ENCODE results near the gene SWI5.

The SWI5 gene

GRCh38 chr9:128257907-128258306, 18.2 kb upstream of the SWI5 start:
- no peak for TF ChIP-seq EZH2 (IDR thresholded peaks at IDR 0.05; ENCODE audit: borderline replicate concordance, low read length)
- no peak for TF ChIP-seq CTCF (IDR thresholded peaks at IDR 0.05; ENCODE audit: low read length)
- H3K9ac ChIP-seq (ENCODE audit: low read length): no peak overlapping the region
- H4K20me1 ChIP-seq (ENCODE audit: insufficient read depth, low read length): no peaks in the 10 kb centered on the region
- H3F3A ChIP-seq (ENCODE audit: insufficient read depth, low read length): no peaks in the 10 kb centered on the region
- H3K9me3 ChIP-seq (ENCODE audit: low read length): no peaks in the 10 kb centered on the region
- H3K4me2 ChIP-seq (ENCODE audit: low read length): no peak overlapping the region
- no peaks in the 10 kb centered on the region for H3K79me2 ChIP-seq (ENCODE audit: insufficient read depth, low read length)
- H2AFZ ChIP-seq (ENCODE audit: low read length): no peak overlapping the region
- H3K9me2 ChIP-seq (ENCODE audit: low read depth, low read length): no peaks in the 10 kb centered on the region
- H3K4me1 ChIP-seq (ENCODE audit: insufficient read depth, low read length, severe bottlenecking): peaks cover 5% of the 10 kb centered on the region
- no peak overlapping the region for H3K27ac ChIP-seq (ENCODE audit: low read depth, low read length, poor library complexity, severe bottlenecking)
- no peak overlapping the region for H3K4me3 ChIP-seq (ENCODE audit: low read depth, low read length, poor library complexity, severe bottlenecking)
- no peaks in the 10 kb centered on the region for H3K27me3 ChIP-seq (ENCODE audit: insufficient read depth, low read length)
- peaks cover 24% of the 10 kb centered on the region; the same call in 1 of the 2 replicates for H3K36me3 ChIP-seq (ENCODE audit: insufficient read depth, low read length)

GRCh38 chr9:128258326-128258725, 17.8 kb upstream of the SWI5 start:
- H3K27ac ChIP-seq (ENCODE audit: low read depth, low read length, poor library complexity, severe bottlenecking): no peak overlapping the region
- H3K27me3 ChIP-seq (ENCODE audit: insufficient read depth, low read length): no peaks in the 10 kb centered on the region
- no peak overlapping the region for H3K4me2 ChIP-seq (ENCODE audit: low read length)
- no peaks in the 10 kb centered on the region for H3K9me3 ChIP-seq (ENCODE audit: low read length)
- no peaks in the 10 kb centered on the region for H3K79me2 ChIP-seq (ENCODE audit: insufficient read depth, low read length)
- peaks cover 24% of the 10 kb centered on the region; the same call in 1 of the 2 replicates for H3K36me3 ChIP-seq (ENCODE audit: insufficient read depth, low read length)
- peaks cover 2% of the 10 kb centered on the region for H3K4me1 ChIP-seq (ENCODE audit: insufficient read depth, low read length, severe bottlenecking)
- TF ChIP-seq EZH2 (IDR thresholded peaks at IDR 0.05; ENCODE audit: borderline replicate concordance, low read length) (no peak), CTCF (IDR thresholded peaks at IDR 0.05; ENCODE audit: low read length) (no peak)
- no peak overlapping the region for H2AFZ ChIP-seq (ENCODE audit: low read length)
- no peaks in the 10 kb centered on the region for H3F3A ChIP-seq (ENCODE audit: insufficient read depth, low read length)
- no peaks in the 10 kb centered on the region for H4K20me1 ChIP-seq (ENCODE audit: insufficient read depth, low read length)
- no peak overlapping the region for H3K9ac ChIP-seq (ENCODE audit: low read length)
- no peaks in the 10 kb centered on the region for H3K9me2 ChIP-seq (ENCODE audit: low read depth, low read length)
- no peak overlapping the region for H3K4me3 ChIP-seq (ENCODE audit: low read depth, low read length, poor library complexity, severe bottlenecking)

DNA sequence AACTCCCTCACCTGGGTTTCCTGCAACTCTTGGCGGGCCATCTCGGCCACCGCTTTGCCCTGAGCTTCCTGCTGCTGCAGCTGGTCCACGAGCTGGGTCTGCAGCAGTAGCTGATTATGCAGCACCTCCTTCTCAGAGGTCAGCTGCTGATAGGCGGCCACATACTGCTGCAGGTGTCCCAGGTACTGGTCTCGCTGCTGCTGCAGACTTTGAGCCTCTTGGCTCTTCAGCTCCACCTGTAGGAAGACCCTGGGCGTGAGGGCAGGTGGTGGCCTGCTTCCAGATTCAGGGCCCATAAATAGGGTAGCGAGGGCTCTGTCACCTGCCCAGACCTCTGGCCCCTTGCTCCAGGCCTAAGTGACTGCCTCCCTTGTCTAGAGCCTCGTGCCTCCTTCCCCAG, 16.9 kb upstream of the SWI5 start:
- H3K9me3 ChIP-seq (ENCODE audit: low read length): no peaks in the 10 kb centered on the region
- H3F3A ChIP-seq (ENCODE audit: insufficient read depth, low read length): no peaks in the 10 kb centered on the region
- H3K36me3 ChIP-seq (ENCODE audit: insufficient read depth, low read length): peaks cover 24% of the 10 kb centered on the region; the same call in 1 of the 2 replicates
- no peak overlapping the region for H3K4me3 ChIP-seq (ENCODE audit: low read depth, low read length, poor library complexity, severe bottlenecking)
- H2AFZ ChIP-seq (ENCODE audit: low read length): no peak overlapping the region
- TF ChIP-seq CTCF (IDR thresholded peaks at IDR 0.05; ENCODE audit: low read length): 0 out of 2 replicates have a peak, but pooled peaks have one; percentile 24
- no peak for TF ChIP-seq EZH2 (IDR thresholded peaks at IDR 0.05; ENCODE audit: borderline replicate concordance, low read length)
- no peak overlapping the region for H3K27ac ChIP-seq (ENCODE audit: low read depth, low read length, poor library complexity, severe bottlenecking)
- H3K9me2 ChIP-seq (ENCODE audit: low read depth, low read length): no peaks in the 10 kb centered on the region
- H3K9ac ChIP-seq (ENCODE audit: low read length): no peak overlapping the region
- no peaks in the 10 kb centered on the region for H3K27me3 ChIP-seq (ENCODE audit: insufficient read depth, low read length)
- H3K4me2 ChIP-seq (ENCODE audit: low read length): no peak overlapping the region
- H3K4me1 ChIP-seq (ENCODE audit: insufficient read depth, low read length, severe bottlenecking): no peaks in the 10 kb centered on the region
- no peaks in the 10 kb centered on the region for H4K20me1 ChIP-seq (ENCODE audit: insufficient read depth, low read length)
- no peaks in the 10 kb centered on the region for H3K79me2 ChIP-seq (ENCODE audit: insufficient read depth, low read length)
